CD4-positive, alpha-beta T cell (primary cell): ENCODE data around the gene LPCAT2. TPM values are rescaled to one million over a fixed set of nuclear protein-coding genes. Genes with fewer than 3 reads are reported as not detected.

Experiments
- ATAC-seq: fragments of 200-7000 bp; cut with Tn5 transposase; one replicate; pipeline ENCODE4 v1.10.0; 2022; ENCODE audit warnings: mild to moderate bottlenecking; ENCODE audit not compliant: poor library complexity
- CTCF ChIA-PET: fragments of 350-600 bp; sonication (Branson Sonifier 250); formaldehyde crosslinking; loops from one replicate; lab custom pipeline; 2021; ENCODE audit warnings: antibody characterized with exemption, inconsistent platforms; lab: Charles Lee
- POLR2A ChIA-PET: fragments of 350-600 bp; sonication (Branson Sonifier 250); formaldehyde crosslinking; loops from one replicate; lab custom pipeline; 2021; ENCODE audit warnings: antibody characterized with exemption, inconsistent platforms; lab: Charles Lee
- DNase-seq, 14 experiments: peaks; one replicate each; pipeline ENCODE4 v3.0.0-alpha.2; 2013 to 2020; ENCODE audit warnings: mixed read lengths in 2 of 14
- H3K27ac ChIP-seq, 2 donors: one replicate each; pipeline versions ENCODE4 v1.5.1 to v1.7.0; 2013; ENCODE audit warnings: low read length in 2 of 2, low read depth in 1 of 2, mild to moderate bottlenecking in 1 of 2
- H3K27me3 ChIP-seq, 2 experiments: 1 replicate in 1 of 2; 2 replicates in 1 of 2; pipeline versions ENCODE4 v1.6.1 to v1.7.0; 2013; ENCODE audit warnings: low read length in 2 of 2, control low read depth in 1 of 2, mild to moderate bottlenecking in 1 of 2, moderate library complexity in 1 of 2; ENCODE audit not compliant: insufficient read depth in 2 of 2, control insufficient read depth in 1 of 2
- H3K36me3 ChIP-seq: one replicate; pipeline ENCODE4 v1.6.1; 2013; ENCODE audit warnings: low read length, control low read depth; ENCODE audit not compliant: insufficient read depth
- H3K4me1 ChIP-seq: one replicate; pipeline ENCODE4 v1.6.1; 2013; ENCODE audit warnings: low read length, control low read depth; ENCODE audit not compliant: insufficient read depth
- H3K4me3 ChIP-seq: one replicate; pipeline ENCODE4 v1.5.1; 2013; ENCODE audit warnings: mild to moderate bottlenecking, low read length, moderate library complexity
- H3K9me3 ChIP-seq, 2 experiments: 1 replicate in 1 of 2; 2 replicates in 1 of 2; pipeline versions ENCODE4 v1.6.1 to v1.7.0; 2013; ENCODE audit warnings: low read length in 2 of 2, mild to moderate bottlenecking in 2 of 2, control low read depth in 1 of 2, moderate library complexity in 1 of 2; ENCODE audit not compliant: control insufficient read depth in 1 of 2, insufficient read depth in 1 of 2
- H3K27ac Mint-ChIP-seq: one replicate; pipeline ENCODE4 v1.8.0; 2020; ENCODE audit warnings: mixed read lengths
- H3K27me3 Mint-ChIP-seq: one replicate; pipeline ENCODE4 v1.8.0; 2021; ENCODE audit warnings: mixed read lengths
- H3K36me3 Mint-ChIP-seq: one replicate; pipeline ENCODE4 v1.8.0; 2021; ENCODE audit warnings: low read depth, mixed read lengths
- H3K4me1 Mint-ChIP-seq: one replicate; pipeline ENCODE4 v1.8.0; 2021; ENCODE audit warnings: low read depth, mixed read lengths
- H3K4me3 Mint-ChIP-seq: one replicate; pipeline ENCODE4 v1.8.0; 2020; ENCODE audit warnings: mild to moderate bottlenecking, mixed read lengths
- H3K9me3 Mint-ChIP-seq: one replicate; pipeline ENCODE4 v1.8.0; 2020; ENCODE audit warnings: mixed read lengths
- CTCF ChIP-seq: fragments of 200-600 bp; IDR thresholded peaks from one replicate; pipeline ENCODE4 v1.8.0; 2022; ENCODE audit warnings: antibody characterized with exemption, mild to moderate bottlenecking
- intact Hi-C, 2 experiments: fragments of 100-400 bp; cut with DNase I in 1 of 2; cut with micrococcal nuclease in 1 of 2; formaldehyde crosslinking; loops; one replicate each; pipeline versions ENCODE4 v1.15.1 to v1.9.0; 2023 to 2025; cut with DNase I, micrococcal nuclease
- total RNA-seq, 174 experiments: library from RNA in 2 of 174; stranded (reverse) in 2 of 174; gene quantifications; one replicate each; pipeline ENCODE4 v1.2.3 and lab custom pipeline; 2021 to 2026

The LPCAT2 gene
- total RNA-seq, 2 experiments from 2014 or later: 0.22 to 0.36 TPM

DNA sequence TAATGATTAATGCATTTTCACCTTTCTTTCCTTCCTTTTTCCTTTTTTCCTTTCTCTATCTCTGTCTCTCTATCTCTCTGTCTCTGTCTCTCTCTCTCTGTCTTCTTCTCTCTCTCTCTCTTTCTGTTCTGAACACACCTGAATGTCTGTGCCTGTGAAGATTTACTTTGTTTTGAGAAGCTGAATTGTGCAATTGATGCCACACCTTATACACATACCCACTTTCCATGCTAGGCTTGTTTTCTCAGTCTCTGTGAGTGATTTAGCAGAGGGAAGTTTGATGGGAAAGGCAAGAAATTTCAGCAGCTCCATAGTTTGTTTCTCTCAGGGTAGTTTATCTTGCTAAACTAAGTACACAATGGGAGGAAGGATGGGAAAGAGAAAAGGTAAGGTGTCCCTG, 48.3 kb downstream of the LPCAT2 start:
- POLR2A ChIA-PET: no interaction called here
- Mint-ChIP-seq H3K4me3 (no peak overlapping the region), H3K36me3 (no peaks in the 10 kb centered on the region), H3K9me3 (no peaks in the 10 kb centered on the region), H3K27ac (no peak overlapping the region), H3K27me3 (peaks cover 5% of the 10 kb centered on the region), H3K4me1 (no peaks in the 10 kb centered on the region)
- no peaks in the 10 kb centered on the region for H3K4me1 ChIP-seq
- H3K27me3 ChIP-seq: no peaks in the 10 kb centered on the region
- H3K4me3 ChIP-seq: no peak overlapping the region
- ATAC-seq: no peak
- no peak overlapping the region for H3K27ac ChIP-seq
- intact Hi-C loops: no loop called here
- DNase-seq: no peak
- peaks cover 0 to 4% of the 10 kb centered on the region in 2 experiments for H3K9me3 ChIP-seq
- CTCF ChIA-PET: no interaction called here
- TF ChIP-seq CTCF: no peak
- H3K36me3 ChIP-seq: no peaks in the 10 kb centered on the region

DNA sequence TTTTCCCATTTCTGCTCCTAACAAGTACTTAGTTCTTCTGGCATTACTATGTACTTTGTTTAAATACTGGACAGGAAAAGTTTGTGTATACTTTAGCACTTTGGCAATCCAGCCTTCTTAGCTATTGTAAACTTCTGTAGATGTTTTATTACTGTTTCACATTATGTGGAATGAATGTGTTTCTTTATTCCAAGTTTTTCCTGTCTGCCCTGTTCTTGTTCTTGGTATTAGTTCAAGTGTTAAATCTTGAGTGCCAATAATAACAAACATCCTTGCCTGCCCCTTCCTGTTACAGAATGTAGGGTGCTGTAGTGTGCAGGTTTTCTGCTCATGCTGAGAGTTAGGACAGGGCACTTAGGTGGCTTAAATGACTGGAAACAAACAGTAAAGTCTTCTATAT, 50.4 kb downstream of the LPCAT2 start:
- CTCF ChIA-PET: no interaction called here
- Histone ChIP-seq H3K27me3 (no peaks in the 10 kb centered on the region), H3K27ac (no peak overlapping the region), H3K4me3 (no peak overlapping the region), H3K36me3 (no peaks in the 10 kb centered on the region), H3K4me1 (no peaks in the 10 kb centered on the region), H3K9me3 (peaks cover 0 to 4% of the 10 kb centered on the region in 2 experiments)
- no peaks in the 10 kb centered on the region for H3K36me3 Mint-ChIP-seq
- DNase-seq (no peak), ATAC-seq (no peak)
- H3K9me3 Mint-ChIP-seq: no peaks in the 10 kb centered on the region
- intact Hi-C loops: no loop called here
- no peak overlapping the region for H3K4me3 Mint-ChIP-seq
- H3K27me3 Mint-ChIP-seq: peaks cover 5% of the 10 kb centered on the region
- no peaks in the 10 kb centered on the region for H3K4me1 Mint-ChIP-seq
- POLR2A ChIA-PET: no interaction called here
- no peak for TF ChIP-seq CTCF
- H3K27ac Mint-ChIP-seq: no peak overlapping the region

DNA sequence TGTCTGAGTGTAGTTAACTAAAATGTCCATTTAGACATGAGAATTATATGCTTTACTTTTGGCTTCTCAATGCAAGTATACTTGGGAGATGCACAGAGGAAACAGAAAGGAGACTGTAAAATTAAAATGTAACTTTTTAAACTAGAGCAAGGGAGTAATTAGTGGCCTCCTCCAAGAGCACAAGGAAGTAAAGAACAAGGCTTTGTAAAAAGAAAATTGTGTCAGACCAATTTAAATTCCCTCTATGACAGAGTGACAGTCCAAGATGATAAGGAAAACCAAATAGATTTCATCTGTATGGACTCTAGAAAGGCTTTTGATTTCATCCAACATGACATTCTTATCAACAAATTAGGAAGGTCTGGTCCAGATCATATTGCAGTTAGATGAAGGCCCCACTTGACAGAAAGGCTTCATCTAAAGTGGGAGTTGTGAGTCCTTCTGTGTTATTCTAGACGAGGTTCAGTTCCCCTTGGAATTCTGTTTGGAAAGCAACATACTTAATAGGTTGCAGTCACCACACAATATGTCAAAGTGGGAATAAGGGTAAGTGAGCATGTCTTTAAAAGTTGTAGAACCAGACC, 51.2 kb downstream of the LPCAT2 start:
- Mint-ChIP-seq H3K9me3 (no peaks in the 10 kb centered on the region), H3K4me3 (no peak overlapping the region), H3K4me1 (no peaks in the 10 kb centered on the region), H3K27me3 (peaks cover 5% of the 10 kb centered on the region), H3K27ac (no peak overlapping the region), H3K36me3 (no peaks in the 10 kb centered on the region)
- H3K27me3 ChIP-seq: no peaks in the 10 kb centered on the region
- no peak overlapping the region for H3K27ac ChIP-seq
- no peak for TF ChIP-seq CTCF
- no peak overlapping the region for H3K4me3 ChIP-seq
- ChIA-PET POLR2A (no interaction called here), CTCF (no interaction called here)
- intact Hi-C loops: no loop called here
- H3K4me1 ChIP-seq: no peaks in the 10 kb centered on the region
- ATAC-seq (no peak), DNase-seq (no peak)
- H3K9me3 ChIP-seq: peaks cover 0 to 4% of the 10 kb centered on the region in 2 experiments
- H3K36me3 ChIP-seq: no peaks in the 10 kb centered on the region
